Stomach (tissue), 4 donors: Measurements from ENCODE around the gene CDKL1.

Source experiments
- POLR2A ChIP-seq, 4 donors: fragments of 450-650 bp; IDR thresholded peaks; one replicate each; pipeline ENCODE4 v1.6.1; 2016; ENCODE audit warnings: antibody characterized with exemption in 4 of 4, control low read depth in 2 of 4, mild to moderate bottlenecking in 1 of 4, moderate library complexity in 1 of 4
- POLR2AphosphoS5 ChIP-seq, 3 donors: sonication (generic); formaldehyde crosslinking; IDR thresholded peaks; one replicate each; pipeline ENCODE4 v1.6.1; 2016; ENCODE audit warnings: antibody characterized with exemption in 3 of 3
- TF ChIP-seq, protein P1 (sequence below), 7 experiments: fragments of 450-650 bp in 4 of 7; fragments of 200-600 bp in 3 of 7; sonication (generic) in 3 of 7; IDR thresholded peaks; one replicate each; pipeline ENCODE4 v1.5.1; 2016 to 2019; ENCODE audit warnings: antibody characterized with exemption in 7 of 7, control low read depth in 2 of 7, mild to moderate bottlenecking in 1 of 7

DNA sequence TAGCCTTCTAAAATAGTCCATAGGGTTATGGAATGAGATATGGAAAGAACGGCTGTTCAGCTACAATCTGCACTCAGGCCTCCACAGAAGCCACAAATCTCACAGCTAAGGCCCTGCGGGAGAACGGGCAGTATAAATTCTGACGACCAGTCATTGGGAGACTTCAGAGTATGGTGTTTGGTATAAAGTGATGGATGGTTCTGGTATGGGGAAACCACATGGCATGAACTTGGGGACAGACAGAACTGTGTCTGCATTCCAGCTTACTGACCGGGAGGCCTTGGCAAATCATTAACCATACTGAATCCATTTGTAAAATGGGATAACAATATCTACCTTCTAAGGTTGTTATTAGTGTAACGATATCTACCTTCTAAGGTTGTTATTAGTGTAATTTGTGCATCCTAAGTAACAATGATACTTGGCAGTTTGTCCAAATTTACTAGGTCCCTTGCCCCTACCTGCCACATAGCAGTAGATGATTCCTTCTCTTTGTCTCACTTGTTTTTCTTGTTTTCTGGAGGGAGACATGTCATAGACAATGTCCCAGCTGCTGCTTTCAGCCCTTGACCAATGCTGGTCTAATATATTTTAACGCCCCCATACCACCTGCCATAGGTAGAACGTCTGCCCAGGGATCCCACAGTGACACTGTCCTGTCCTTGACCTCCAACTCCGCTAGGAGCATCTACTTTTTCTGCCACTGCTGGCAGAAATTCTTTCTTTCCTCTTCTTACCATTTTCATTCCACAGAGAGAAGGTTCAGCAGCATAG lies 6.8 kb downstream of the CDKL1 start:
- TF ChIP-seq, protein P1, sequence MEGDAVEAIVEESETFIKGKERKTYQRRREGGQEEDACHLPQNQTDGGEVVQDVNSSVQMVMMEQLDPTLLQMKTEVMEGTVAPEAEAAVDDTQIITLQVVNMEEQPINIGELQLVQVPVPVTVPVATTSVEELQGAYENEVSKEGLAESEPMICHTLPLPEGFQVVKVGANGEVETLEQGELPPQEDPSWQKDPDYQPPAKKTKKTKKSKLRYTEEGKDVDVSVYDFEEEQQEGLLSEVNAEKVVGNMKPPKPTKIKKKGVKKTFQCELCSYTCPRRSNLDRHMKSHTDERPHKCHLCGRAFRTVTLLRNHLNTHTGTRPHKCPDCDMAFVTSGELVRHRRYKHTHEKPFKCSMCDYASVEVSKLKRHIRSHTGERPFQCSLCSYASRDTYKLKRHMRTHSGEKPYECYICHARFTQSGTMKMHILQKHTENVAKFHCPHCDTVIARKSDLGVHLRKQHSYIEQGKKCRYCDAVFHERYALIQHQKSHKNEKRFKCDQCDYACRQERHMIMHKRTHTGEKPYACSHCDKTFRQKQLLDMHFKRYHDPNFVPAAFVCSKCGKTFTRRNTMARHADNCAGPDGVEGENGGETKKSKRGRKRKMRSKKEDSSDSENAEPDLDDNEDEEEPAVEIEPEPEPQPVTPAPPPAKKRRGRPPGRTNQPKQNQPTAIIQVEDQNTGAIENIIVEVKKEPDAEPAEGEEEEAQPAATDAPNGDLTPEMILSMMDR (IDR thresholded peaks at IDR 0.05): no peak
- no peak for TF ChIP-seq POLR2A (IDR thresholded peaks at IDR 0.05)
- TF ChIP-seq POLR2AphosphoS5 (IDR thresholded peaks at IDR 0.05): no peak
